H1 (cell line): ENCODE measurements around the gene TXNRD2.

Experiments
- CHD1 ChIP-seq: IDR thresholded peaks from 2 replicates; pipeline ENCODE4 v1.6.1; 2012; ENCODE audit warnings: low read depth, low read length, improper control_type of control experiment
- CREB1 ChIP-seq: IDR thresholded peaks from 2 replicates; pipeline ENCODE4 v1.6.1; 2012; ENCODE audit warnings: inconsistent platforms
- EP300 ChIP-seq, 2 experiments: IDR thresholded peaks; 1 replicate in 1 of 2; 2 replicates in 1 of 2; pipeline ENCODE4 v1.6.1; 2011 to 2012; ENCODE audit warnings: low read depth in 2 of 2, low read length in 2 of 2, mild to moderate bottlenecking in 2 of 2, borderline replicate concordance in 1 of 2, inconsistent platforms in 1 of 2, moderate library complexity in 1 of 2
- EZH2 ChIP-seq: fragments of 200-600 bp; sonication (generic); IDR thresholded peaks from 2 replicates; pipeline ENCODE4 v1.7.1; 2012; ENCODE audit warnings: low read depth, mild to moderate bottlenecking, moderate library complexity, low read length, inconsistent platforms; ENCODE audit not compliant: severe bottlenecking
- FOSL1 ChIP-seq: IDR thresholded peaks from 2 replicates; pipeline ENCODE4 v1.6.1; 2011; ENCODE audit warnings: mild to moderate bottlenecking, low read depth, low read length, moderate library complexity; ENCODE audit not compliant: insufficient read depth
- GABPA ChIP-seq: IDR thresholded peaks from 2 replicates; pipeline ENCODE4 v1.6.1; 2011; ENCODE audit warnings: mild to moderate bottlenecking, low read length, moderate library complexity, borderline replicate concordance; ENCODE audit not compliant: insufficient read depth
- JUN ChIP-seq: IDR thresholded peaks from 2 replicates; pipeline ENCODE4 v1.6.1; 2011; ENCODE audit warnings: low read depth, mild to moderate bottlenecking, improper control_type of control experiment, low read length
- POLR2A ChIP-seq, 2 experiments: IDR thresholded peaks; 1 replicate in 1 of 2; 2 replicates in 1 of 2; pipeline ENCODE4 v1.6.1; 2011; ENCODE audit warnings: low read depth in 2 of 2, low read length in 2 of 2, mild to moderate bottlenecking in 2 of 2; ENCODE audit errors: control extremely low read depth in 1 of 2
- SIN3A ChIP-seq, 2 experiments: IDR thresholded peaks in 1 of 2; conservative IDR thresholded peaks in 1 of 2; 2 replicates each; pipeline ENCODE4 v1.6.1; 2011 to 2012; ENCODE audit warnings: low read length in 2 of 2, improper control_type of control experiment in 1 of 2, low read depth in 1 of 2, mild to moderate bottlenecking in 1 of 2
- SIRT6 ChIP-seq: IDR thresholded peaks from one replicate; pipeline ENCODE4 v1.7.1; 2012; ENCODE audit warnings: low read length, inconsistent platforms
- TAF1 ChIP-seq: IDR thresholded peaks from 2 replicates; pipeline ENCODE4 v1.6.1; 2011; ENCODE audit warnings: mild to moderate bottlenecking, low read depth, low read length
- YY1 ChIP-seq: IDR thresholded peaks from 2 replicates; pipeline ENCODE4 v1.6.1; 2011; ENCODE audit warnings: low read depth, mild to moderate bottlenecking, low read length
- TF ChIP-seq, protein P1 (sequence below), 3 experiments: IDR thresholded peaks; 1 replicate in 2 of 3; 2 replicates in 1 of 3; pipeline versions ENCODE4 v1.5.1 to v1.6.1; 2011; ENCODE audit warnings: low read length in 3 of 3, mild to moderate bottlenecking in 3 of 3, inconsistent platforms in 2 of 3, low read depth in 1 of 3, moderate library complexity in 1 of 3; ENCODE audit not compliant: insufficient read depth in 1 of 3; ENCODE audit errors: control extremely low read depth in 1 of 3
- TF ChIP-seq, protein P2 (sequence below): fragments of 300-600 bp; sonication (generic); IDR thresholded peaks from 2 replicates; pipeline ENCODE4 v1.7.1; 2012; ENCODE audit warnings: low read length, moderate library complexity, mild to moderate bottlenecking, inconsistent platforms; ENCODE audit not compliant: insufficient replicate concordance

DNA sequence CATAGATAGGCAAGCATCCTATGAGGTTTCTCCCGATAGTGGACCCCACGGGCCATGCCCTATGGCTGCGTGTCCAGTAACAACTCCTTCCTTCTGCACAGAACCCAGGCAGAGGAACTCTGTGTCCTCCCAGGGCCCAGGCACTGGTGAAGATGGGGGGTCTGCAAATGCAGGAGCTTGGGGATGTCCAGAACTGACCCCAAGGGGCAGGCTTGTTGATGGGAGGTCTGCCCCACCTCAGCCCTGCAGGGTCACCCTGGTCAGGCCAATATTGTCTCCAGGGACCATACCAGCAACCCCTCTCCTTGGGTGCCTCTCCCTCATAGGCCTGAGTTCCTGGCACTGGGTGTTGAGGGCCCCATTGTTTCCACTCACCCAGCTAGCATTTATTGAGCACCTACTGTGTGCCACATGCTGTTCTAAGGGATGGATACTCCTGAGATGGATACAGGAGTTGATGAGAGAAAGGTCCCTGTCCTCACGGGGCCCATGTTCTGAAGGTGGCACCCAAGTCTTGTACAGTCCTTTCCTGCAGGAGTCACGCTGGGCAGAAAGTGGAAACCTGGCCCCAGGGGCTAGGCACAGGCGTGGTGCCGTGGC is 26.3 kb upstream of the TXNRD2 start:
- TF ChIP-seq, protein P1, sequence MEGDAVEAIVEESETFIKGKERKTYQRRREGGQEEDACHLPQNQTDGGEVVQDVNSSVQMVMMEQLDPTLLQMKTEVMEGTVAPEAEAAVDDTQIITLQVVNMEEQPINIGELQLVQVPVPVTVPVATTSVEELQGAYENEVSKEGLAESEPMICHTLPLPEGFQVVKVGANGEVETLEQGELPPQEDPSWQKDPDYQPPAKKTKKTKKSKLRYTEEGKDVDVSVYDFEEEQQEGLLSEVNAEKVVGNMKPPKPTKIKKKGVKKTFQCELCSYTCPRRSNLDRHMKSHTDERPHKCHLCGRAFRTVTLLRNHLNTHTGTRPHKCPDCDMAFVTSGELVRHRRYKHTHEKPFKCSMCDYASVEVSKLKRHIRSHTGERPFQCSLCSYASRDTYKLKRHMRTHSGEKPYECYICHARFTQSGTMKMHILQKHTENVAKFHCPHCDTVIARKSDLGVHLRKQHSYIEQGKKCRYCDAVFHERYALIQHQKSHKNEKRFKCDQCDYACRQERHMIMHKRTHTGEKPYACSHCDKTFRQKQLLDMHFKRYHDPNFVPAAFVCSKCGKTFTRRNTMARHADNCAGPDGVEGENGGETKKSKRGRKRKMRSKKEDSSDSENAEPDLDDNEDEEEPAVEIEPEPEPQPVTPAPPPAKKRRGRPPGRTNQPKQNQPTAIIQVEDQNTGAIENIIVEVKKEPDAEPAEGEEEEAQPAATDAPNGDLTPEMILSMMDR (IDR thresholded peaks at IDR 0.05; ENCODE audit: control extremely low read depth in 1 of 3, insufficient read depth in 1 of 3, low read depth in 1 of 3, low read length in 3 of 3), result no peak
- TF ChIP-seq EP300 (IDR thresholded peaks at IDR 0.05; ENCODE audit: borderline replicate concordance in 1 of 2, low read depth in 2 of 2, low read length in 2 of 2) (no peak), FOSL1 (no peak), TAF1 (no peak), CHD1 (no peak), JUN (no peak), EZH2 (no peak), SIN3A (conservative IDR thresholded peaks at IDR 0.05 in 1 of 2, IDR thresholded peaks at IDR 0.05 in 1 of 2; ENCODE audit: low read depth in 1 of 2, low read length in 2 of 2) (no peak), POLR2A (IDR thresholded peaks at IDR 0.05; ENCODE audit: control extremely low read depth in 1 of 2, low read depth in 2 of 2, low read length in 2 of 2) (no peak), GABPA (no peak), YY1 (no peak), SIRT6 (no peak), CREB1 (no peak)
- TF ChIP-seq, protein P2, sequence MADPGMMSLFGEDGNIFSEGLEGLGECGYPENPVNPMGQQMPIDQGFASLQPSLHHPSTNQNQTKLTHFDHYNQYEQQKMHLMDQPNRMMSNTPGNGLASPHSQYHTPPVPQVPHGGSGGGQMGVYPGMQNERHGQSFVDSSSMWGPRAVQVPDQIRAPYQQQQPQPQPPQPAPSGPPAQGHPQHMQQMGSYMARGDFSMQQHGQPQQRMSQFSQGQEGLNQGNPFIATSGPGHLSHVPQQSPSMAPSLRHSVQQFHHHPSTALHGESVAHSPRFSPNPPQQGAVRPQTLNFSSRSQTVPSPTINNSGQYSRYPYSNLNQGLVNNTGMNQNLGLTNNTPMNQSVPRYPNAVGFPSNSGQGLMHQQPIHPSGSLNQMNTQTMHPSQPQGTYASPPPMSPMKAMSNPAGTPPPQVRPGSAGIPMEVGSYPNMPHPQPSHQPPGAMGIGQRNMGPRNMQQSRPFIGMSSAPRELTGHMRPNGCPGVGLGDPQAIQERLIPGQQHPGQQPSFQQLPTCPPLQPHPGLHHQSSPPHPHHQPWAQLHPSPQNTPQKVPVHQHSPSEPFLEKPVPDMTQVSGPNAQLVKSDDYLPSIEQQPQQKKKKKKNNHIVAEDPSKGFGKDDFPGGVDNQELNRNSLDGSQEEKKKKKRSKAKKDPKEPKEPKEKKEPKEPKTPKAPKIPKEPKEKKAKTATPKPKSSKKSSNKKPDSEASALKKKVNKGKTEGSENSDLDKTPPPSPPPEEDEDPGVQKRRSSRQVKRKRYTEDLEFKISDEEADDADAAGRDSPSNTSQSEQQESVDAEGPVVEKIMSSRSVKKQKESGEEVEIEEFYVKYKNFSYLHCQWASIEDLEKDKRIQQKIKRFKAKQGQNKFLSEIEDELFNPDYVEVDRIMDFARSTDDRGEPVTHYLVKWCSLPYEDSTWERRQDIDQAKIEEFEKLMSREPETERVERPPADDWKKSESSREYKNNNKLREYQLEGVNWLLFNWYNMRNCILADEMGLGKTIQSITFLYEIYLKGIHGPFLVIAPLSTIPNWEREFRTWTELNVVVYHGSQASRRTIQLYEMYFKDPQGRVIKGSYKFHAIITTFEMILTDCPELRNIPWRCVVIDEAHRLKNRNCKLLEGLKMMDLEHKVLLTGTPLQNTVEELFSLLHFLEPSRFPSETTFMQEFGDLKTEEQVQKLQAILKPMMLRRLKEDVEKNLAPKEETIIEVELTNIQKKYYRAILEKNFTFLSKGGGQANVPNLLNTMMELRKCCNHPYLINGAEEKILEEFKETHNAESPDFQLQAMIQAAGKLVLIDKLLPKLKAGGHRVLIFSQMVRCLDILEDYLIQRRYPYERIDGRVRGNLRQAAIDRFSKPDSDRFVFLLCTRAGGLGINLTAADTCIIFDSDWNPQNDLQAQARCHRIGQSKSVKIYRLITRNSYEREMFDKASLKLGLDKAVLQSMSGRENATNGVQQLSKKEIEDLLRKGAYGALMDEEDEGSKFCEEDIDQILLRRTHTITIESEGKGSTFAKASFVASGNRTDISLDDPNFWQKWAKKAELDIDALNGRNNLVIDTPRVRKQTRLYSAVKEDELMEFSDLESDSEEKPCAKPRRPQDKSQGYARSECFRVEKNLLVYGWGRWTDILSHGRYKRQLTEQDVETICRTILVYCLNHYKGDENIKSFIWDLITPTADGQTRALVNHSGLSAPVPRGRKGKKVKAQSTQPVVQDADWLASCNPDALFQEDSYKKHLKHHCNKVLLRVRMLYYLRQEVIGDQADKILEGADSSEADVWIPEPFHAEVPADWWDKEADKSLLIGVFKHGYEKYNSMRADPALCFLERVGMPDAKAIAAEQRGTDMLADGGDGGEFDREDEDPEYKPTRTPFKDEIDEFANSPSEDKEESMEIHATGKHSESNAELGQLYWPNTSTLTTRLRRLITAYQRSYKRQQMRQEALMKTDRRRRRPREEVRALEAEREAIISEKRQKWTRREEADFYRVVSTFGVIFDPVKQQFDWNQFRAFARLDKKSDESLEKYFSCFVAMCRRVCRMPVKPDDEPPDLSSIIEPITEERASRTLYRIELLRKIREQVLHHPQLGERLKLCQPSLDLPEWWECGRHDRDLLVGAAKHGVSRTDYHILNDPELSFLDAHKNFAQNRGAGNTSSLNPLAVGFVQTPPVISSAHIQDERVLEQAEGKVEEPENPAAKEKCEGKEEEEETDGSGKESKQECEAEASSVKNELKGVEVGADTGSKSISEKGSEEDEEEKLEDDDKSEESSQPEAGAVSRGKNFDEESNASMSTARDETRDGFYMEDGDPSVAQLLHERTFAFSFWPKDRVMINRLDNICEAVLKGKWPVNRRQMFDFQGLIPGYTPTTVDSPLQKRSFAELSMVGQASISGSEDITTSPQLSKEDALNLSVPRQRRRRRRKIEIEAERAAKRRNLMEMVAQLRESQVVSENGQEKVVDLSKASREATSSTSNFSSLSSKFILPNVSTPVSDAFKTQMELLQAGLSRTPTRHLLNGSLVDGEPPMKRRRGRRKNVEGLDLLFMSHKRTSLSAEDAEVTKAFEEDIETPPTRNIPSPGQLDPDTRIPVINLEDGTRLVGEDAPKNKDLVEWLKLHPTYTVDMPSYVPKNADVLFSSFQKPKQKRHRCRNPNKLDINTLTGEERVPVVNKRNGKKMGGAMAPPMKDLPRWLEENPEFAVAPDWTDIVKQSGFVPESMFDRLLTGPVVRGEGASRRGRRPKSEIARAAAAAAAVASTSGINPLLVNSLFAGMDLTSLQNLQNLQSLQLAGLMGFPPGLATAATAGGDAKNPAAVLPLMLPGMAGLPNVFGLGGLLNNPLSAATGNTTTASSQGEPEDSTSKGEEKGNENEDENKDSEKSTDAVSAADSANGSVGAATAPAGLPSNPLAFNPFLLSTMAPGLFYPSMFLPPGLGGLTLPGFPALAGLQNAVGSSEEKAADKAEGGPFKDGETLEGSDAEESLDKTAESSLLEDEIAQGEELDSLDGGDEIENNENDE, result no peak
